ENCODE measurements around the gene OAS1.

Gene OAS1

GRCh38 chr12:112932485-112933128 is 25.8 kb downstream of the OAS1 start:
- TF ChIP-seq, protein P1, sequence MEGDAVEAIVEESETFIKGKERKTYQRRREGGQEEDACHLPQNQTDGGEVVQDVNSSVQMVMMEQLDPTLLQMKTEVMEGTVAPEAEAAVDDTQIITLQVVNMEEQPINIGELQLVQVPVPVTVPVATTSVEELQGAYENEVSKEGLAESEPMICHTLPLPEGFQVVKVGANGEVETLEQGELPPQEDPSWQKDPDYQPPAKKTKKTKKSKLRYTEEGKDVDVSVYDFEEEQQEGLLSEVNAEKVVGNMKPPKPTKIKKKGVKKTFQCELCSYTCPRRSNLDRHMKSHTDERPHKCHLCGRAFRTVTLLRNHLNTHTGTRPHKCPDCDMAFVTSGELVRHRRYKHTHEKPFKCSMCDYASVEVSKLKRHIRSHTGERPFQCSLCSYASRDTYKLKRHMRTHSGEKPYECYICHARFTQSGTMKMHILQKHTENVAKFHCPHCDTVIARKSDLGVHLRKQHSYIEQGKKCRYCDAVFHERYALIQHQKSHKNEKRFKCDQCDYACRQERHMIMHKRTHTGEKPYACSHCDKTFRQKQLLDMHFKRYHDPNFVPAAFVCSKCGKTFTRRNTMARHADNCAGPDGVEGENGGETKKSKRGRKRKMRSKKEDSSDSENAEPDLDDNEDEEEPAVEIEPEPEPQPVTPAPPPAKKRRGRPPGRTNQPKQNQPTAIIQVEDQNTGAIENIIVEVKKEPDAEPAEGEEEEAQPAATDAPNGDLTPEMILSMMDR (IDR thresholded peaks at IDR 0.05; ENCODE audit: low read depth, low read length, missing control alignments): no peak
- no peak for DNase-seq (ENCODE audit: extremely low read depth, low read depth)
- H3K4me3 ChIP-seq (replicated peaks; ENCODE audit: low read depth, low read length): no peak overlapping the region

GRCh38 chr12:112933129-112933505 is 26.4 kb downstream of the OAS1 start:
- no peak overlapping the region for H3K4me3 ChIP-seq (replicated peaks; ENCODE audit: low read depth, low read length)
- no peak for DNase-seq (ENCODE audit: extremely low read depth, low read depth)
- TF ChIP-seq, protein P1 (IDR thresholded peaks at IDR 0.05; ENCODE audit: low read depth, low read length, missing control alignments): no peak

GRCh38 chr12:112936264-112936663 is 29.5 kb downstream of the OAS1 start:
- no peak overlapping the region for H3K4me3 ChIP-seq (replicated peaks; ENCODE audit: low read depth, low read length)
- no peak for DNase-seq (ENCODE audit: extremely low read depth, low read depth)
- TF ChIP-seq, protein P1 (IDR thresholded peaks at IDR 0.05; ENCODE audit: low read depth, low read length, missing control alignments): no peak

DNA sequence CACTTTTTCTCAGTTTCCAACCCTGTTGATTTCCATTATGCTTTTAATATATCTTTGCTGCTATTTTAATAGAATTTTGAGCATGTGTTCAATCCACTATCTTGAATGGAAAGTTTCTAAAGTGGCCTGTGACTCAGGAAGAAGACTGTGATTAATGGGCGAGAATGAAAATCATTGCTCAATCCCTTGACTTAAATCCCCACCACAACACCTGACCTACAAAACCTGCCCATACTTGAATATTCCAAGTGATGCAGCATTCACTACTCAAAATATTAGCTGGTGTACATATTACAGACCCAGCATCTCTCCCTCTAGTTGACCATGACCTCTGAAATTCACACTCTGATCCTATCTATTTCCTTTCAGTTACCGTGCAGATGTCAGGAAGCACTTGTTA is 30.2 kb downstream of the OAS1 start:
- no peak for DNase-seq (ENCODE audit: extremely low read depth, low read depth)
- TF ChIP-seq, protein P1 (IDR thresholded peaks at IDR 0.05; ENCODE audit: low read depth, low read length, missing control alignments): no peak
- no peak overlapping the region for H3K4me3 ChIP-seq (replicated peaks; ENCODE audit: low read depth, low read length)

GRCh38 chr12:112937741-112938719 is 31.3 kb downstream of the OAS1 start, which contains the start of gene OAS3:
TSS of gene OAS3 (plus strand) at chr12:112938474. CDS start at chr12:112938531, 57 bp downstream.
- DNase-seq (ENCODE audit: extremely low read depth, low read depth): peak; percentile 55
- TF ChIP-seq, protein P1 (IDR thresholded peaks at IDR 0.05; ENCODE audit: low read depth, low read length, missing control alignments): no peak
- H3K4me3 ChIP-seq (replicated peaks; ENCODE audit: low read depth, low read length): peak within 1 kb of the TSS; percentile 69

DNA sequence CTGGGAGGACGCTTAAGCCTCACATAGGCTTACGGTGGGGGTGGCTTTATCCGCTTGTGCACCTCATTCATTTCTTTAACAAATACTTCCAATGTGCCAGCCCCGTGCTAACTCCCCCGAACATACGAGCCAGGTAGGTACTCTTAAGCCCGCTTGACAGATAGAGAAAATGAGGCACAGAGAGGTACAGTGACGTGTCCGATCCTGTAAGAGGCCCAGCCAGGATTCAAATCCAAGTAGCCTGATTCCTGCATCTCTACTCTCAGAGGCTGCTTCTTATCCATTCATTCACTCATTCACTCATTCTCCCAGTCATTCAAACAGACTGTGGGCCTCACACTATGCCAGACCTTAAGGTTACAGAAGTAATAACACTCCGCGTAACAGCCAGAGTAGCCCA is 32.0 kb downstream of the OAS1 start:
- H3K4me3 ChIP-seq (replicated peaks; ENCODE audit: low read depth, low read length): peak overlapping the region; percentile 69
- DNase-seq (ENCODE audit: extremely low read depth, low read depth): no peak
- TF ChIP-seq, protein P1 (IDR thresholded peaks at IDR 0.05; ENCODE audit: low read depth, low read length, missing control alignments): no peak

Measured in HFF-Myc (cell line).